GM18868 (cell line): ENCODE data around the gene TFCP2.

Source experiments
- ATAC-seq: cut with Tn5 transposase; IDR thresholded peaks from one replicate; pipeline ENCODE4 v1.9.1; 2021; ENCODE audit warnings: mild to moderate bottlenecking, moderate library complexity; ENCODE audit not compliant: unreplicated experiment

The TFCP2 gene

DNA sequence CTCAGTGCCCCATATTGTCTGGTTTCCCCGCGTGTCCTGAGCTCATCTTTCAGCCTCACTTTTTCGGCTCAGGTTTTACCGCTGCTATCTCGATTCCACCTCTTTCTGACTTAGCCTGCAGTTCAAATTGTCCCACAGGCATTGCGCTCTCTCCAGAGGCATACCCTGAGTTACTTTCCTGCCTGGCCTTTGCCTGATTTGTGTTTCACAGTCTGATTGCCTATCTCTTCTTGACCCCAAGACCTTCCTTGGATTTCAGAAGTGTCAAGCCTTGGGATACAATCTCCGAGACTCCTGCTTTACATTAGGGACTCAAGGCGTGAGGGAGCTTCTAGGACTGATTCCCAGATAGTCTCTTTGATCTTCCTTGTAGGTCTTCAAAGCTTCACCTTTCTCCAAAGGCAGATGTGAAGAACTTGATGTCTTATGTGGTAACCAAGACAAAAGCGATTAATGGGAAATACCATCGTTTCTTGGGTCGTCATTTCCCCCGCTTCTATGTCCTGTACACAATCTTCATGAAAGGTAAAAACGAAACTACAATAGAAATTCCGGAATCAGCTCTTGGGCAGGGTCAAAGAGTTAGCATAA is 124.2 kb downstream of the TFCP2 start:
- no peak for ATAC-seq

DNA sequence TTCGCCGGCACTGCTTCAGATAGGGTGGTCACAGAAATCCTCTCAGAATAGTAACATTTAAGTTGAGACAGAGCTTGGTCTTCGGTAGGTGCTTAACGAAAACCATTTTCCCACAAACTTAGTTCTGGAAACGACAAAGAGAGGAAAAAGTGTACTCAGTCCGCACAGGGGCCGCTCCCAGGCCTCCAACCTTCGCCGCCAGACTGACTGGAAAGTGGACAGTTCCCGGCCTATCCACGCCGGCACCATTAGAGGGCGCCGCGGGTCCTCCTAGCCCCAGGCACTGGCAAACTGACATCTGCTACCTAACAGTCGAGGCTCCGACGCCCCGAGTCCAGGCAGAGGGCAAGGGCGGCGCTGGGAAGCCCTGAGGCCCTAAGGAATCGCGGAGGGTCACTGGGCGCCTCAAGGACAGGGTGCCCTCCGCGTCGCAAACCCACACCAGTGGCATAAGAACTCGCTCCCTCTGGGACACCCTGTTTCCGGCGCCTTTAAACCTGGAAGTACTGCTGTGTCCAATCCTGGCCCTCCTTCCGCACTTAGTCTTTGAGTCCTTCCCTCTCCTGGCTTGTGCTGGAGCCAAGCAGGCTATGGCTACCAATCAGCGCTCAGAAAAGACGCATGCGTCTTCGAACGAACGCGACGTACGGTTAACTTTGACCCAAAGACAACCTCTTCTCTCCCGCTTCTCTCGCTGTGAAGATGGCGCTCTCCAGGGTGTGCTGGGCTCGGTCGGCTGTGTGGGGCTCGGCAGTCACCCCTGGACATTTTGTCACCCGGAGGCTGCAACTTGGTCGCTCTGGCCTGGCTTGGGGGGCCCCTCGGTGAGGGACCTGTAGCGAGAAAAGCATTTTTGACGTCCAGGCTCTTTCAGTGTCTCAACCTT is 125.0 kb downstream of the TFCP2 start, which contains the start of gene LETMD1:
LETMD1 (plus strand) TSS at position 673 of the 886 bp plus-strand sequence; CDS start at position 703, 30 bp downstream.
- peak; percentile 97 for ATAC-seq
